ENCODE data around the gene MAGEA9B.
"Not testable (repeated sequence)": the region's sequence is repeated elsewhere in the genome, so short reads cannot be mapped to it uniquely, and the experiment has no call there.

- not testable (repeated sequence) for TF ChIP-seq CTCF (IDR thresholded peaks at IDR 0.05; ENCODE audit: poor library complexity, severe bottlenecking); REST (IDR thresholded peaks at IDR 0.05; ENCODE audit: borderline replicate concordance); POLR2AphosphoS5 (IDR thresholded peaks at IDR 0.05)
These were observed 13.8 kb downstream of the MAGEA9B start for GRCh38 chrX:149573456-149573855.
